ENCODE measurements around the gene HIC2.
"Not testable (repeated sequence)": the region's sequence is repeated elsewhere in the genome, so short reads cannot be mapped to it uniquely, and the experiment has no call there.

Gene HIC2

DNA sequence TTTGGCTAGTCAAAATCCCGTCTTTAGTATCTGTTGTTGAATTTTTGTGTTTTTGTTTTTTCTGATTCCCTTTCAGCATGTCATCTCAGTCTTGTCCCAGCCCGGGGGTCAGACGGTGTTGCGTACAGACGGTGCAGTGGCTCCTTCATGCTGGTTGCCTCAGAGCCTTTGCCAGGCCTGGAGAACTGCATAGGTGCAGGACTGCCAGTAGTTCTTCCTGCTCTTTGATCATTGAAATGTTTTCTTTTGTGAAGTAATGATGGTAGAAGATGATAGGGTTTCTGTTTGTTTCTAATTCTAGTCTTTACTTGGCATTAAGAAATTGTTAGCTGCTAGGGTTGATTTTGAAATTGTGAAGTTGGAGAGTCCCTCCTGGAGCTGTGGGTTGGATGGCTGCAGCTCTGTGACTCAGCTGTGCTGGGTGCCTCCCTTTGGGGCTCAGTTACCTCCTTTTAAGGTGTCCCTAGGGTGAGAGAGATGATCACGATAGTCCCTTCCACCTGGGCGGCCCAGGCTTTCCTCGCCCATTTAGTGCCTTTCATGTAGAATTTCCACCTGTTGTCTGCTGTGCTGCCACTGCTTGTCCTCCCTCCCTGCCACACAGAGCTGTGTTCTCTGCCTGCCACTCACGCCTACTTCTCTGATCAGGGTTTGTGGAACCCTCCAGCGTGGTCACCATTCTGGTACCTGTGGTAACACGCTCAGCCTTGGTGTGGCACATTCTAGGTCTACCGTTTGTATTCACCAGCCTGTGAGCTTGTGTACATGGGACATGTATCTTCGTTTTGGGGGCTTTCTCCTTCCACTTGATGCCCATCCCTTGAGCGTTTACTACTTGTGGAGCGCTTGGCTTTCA is 17.4 kb downstream of the HIC2 start:
- not testable (repeated sequence) for DNase-seq

- DNase-seq = not testable (repeated sequence)
Observed at GRCh38 chr22:21435998-21436810, 19.0 kb downstream of the HIC2 start.

DNA sequence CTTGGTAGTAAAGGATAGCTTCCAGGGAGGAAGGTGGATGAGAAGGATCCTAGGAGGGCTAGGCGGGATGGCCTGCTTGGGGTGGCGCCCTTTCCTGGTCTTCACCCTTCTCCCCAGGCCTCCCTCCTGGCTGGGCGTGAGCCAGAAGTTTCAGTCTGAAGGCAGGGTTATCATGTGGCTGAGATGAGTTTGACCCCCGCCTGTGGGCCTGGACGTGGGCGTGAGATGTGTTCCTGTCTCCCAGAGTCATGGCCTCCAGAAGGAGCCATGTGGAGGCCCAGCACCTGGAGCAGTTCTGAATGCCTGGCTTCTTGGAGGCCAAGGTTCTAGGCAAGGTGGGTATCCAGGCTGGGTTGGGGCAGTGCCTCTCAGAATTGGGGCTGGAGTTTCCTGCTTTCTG is 20.8 kb downstream of the HIC2 start:
- DNase-seq = not testable (repeated sequence)

GRCh38 chr22:21440018-21440636 is 23.0 kb downstream of the HIC2 start:
- not testable (repeated sequence) for DNase-seq

GRCh38 chr22:21440676-21441075 is 23.5 kb downstream of the HIC2 start:
- not testable (repeated sequence) for DNase-seq

- DNase-seq = not testable (repeated sequence)
Observed at GRCh38 chr22:21441170-21441569, 24.0 kb downstream of the HIC2 start.

DNA sequence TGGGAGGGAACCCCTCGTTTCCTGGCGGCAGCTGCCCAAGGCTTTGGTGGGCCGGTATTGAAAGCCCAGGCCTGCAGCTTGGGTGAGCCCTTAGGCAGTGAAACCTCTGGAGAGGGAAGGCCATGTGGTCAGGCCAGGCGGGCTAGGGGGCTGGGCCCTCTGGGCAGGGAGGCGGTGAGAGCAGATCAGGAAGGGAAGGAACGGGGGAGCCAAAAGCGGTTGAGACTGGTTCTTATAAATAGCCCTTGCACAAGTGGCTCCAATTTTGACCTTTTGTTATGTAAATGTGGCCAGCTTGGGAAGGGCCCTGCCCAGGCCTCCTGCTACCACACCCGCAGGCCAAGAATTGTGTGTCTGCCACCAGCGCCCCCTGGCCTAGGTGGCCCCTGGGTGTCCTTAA is 25.0 kb downstream of the HIC2 start:
- not testable (repeated sequence) for DNase-seq

- DNase-seq = not testable (repeated sequence)
Observed at GRCh38 chr22:21442646-21443045, 25.5 kb downstream of the HIC2 start.

DNA sequence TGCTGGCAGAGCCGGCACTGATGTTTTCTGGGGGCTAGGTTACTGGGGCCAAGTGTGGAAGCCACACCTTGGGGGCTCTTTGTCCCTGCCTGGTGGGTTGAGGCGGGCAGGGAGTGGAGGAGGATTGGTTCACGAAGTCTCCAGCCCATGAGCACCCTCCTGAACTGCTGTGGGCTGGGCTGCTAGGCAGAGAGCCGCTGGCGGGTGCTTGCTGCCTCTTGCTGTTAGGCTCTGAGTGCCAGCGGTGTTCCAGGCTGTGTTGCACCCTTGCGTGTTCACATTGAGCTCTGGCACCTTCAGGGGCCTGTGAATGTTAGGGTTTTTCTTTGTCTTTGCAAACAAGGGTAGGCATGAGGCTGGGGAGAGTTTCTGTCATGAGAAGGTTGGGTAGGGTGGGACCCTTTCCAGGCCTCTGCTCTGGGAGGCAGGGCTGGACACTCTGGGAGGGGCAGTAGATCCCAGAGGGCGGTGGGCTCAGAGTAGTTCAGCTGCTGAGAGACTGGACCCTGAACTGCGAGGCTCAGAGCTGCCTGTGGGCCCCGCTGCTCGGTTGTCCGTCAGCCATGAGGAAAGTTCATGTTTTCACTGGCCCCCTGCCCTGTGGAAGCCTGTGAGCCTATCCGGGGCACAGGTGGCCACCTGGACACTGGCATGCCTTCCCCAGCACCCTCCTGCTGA is 26.0 kb downstream of the HIC2 start:
- no peak for DNase-seq

- no peak for DNase-seq
Observed at GRCh38 chr22:21443735-21444421, 26.7 kb downstream of the HIC2 start.

- DNase-seq = no peak
Observed at GRCh38 chr22:21444701-21445436, 27.7 kb downstream of the HIC2 start.

- DNase-seq = no peak
Observed at GRCh38 chr22:21445437-21446127, 28.4 kb downstream of the HIC2 start.

DNA sequence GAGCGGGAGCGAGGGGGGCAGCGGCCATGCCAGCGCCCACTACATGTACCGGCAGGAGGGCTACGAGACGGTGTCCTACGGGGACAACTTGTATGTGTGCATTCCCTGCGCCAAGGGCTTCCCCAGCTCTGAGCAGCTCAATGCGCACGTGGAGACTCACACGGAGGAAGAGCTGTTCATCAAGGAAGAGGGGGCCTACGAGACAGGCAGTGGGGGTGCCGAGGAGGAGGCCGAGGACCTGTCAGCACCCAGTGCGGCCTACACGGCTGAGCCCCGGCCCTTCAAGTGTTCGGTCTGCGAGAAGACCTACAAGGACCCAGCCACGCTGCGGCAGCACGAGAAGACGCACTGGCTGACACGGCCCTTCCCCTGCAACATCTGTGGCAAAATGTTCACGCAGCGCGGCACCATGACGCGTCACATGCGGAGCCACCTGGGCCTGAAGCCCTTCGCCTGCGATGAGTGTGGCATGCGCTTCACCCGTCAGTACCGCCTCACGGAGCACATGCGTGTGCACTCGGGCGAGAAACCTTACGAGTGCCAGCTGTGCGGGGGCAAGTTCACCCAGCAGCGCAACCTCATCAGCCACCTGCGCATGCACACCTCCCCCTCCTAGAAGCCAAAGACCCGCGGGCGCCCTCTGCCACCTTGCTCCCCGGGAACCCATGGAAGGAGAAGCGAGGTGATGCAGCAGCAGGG is 29.1 kb downstream of the HIC2 start:
- DNase-seq = no peak

GRCh38 chr22:21446827-21447690 is 29.9 kb downstream of the HIC2 start:
- no peak for DNase-seq

- no peak for DNase-seq
Observed at GRCh38 chr22:21447694-21448402, 30.7 kb downstream of the HIC2 start.

DNA sequence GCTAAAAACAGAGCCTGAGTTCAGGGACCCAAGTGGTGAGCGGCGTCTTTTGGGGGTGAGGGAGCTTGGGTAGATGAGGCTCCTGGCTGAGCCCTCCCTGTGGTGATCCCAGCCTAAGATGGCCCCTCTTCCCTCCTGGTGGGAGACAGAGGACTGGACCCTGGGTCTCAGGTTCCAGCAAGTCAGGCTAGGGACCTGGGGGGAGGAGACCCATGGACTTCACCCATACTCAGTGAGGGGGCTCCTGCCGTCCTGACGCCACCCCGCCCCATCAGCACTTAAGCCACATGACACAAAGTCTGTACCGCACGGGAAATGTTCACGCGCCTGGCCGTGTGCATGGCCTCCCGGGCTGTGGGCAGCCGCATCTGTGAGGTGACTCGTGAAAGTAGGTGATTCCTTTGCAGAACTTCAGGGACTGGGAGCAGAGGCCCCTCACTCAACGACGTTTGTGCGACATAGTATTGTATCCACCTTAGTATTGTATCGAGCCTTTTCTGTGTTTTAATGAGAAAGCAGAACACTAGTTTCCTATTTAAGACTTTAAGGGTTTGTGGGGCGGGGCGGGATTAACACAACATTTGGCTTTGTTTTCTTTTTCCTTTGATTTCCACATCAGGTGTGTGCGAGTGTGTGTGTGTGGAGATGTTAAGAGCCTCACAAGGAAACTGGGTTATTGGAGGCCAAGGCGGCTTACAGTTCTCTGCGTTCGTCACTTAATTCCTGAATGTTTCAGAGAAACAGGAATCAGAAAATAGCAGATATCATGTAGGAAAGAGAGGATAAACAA is 31.7 kb downstream of the HIC2 start:
- DNase-seq = no peak

DNA sequence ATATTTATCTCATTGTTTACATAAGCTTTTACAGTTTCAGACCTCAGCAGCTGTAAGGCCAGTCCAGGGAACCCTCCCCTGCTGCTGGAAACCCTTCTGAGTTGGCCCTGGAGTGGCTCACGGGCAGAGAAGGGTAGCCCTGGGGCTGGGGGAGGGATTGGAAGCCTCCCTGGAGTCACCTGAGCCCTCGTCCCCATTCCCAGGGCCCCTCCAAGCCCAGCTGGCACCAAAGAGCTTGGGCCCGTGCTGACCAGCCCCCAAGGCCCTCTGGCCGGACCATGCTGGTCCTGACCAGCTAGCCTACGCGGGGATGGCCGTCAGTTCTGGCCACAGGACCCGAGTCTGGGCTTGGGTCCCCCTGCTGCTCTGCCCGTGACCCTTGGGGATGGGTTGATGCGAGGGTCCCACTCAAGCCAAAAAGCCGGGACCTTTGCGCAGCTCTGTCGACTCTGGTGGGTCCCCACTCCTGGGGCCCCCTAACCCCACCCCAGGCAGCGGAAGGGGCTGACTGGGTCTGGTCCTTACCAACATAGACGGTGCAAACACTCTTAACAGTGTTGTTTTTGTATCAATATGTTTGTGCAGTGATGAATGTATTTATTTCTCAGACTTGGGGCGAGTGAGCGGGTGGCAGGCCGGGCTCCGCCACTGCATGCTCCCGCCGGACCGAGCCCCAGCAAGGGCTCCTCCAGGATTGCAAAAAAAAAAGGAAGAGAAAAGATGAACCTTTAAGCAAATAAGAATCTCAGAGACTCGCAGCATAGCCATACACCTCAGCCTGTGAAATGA is 32.6 kb downstream of the HIC2 start:
- no peak for DNase-seq

Data from SHP77 treated with DMSO at 0.1 percent for 48 hours (cell line).